Vagina (tissue), 2 donors: ENCODE measurements around the gene SMG7.

Experiments used
- POLR2A ChIP-seq, 2 donors: fragments of 450-650 bp; IDR thresholded peaks; one replicate each; pipeline ENCODE4 v1.6.1; 2017; ENCODE audit warnings: antibody characterized with exemption in 2 of 2, mild to moderate bottlenecking in 2 of 2, moderate library complexity in 2 of 2
- POLR2AphosphoS5 ChIP-seq, 2 donors: sonication (generic); formaldehyde crosslinking; IDR thresholded peaks; one replicate each; pipeline ENCODE4 v1.9.0; 2017; ENCODE audit warnings: antibody characterized with exemption in 2 of 2, mild to moderate bottlenecking in 2 of 2, low read depth in 1 of 2; ENCODE audit not compliant: insufficient read depth in 1 of 2
- TF ChIP-seq, protein P1 (sequence below), 3 experiments: fragments of 450-650 bp in 2 of 3; fragments of 200-600 bp in 1 of 3; sonication (generic) in 1 of 3; IDR thresholded peaks; one replicate each; pipeline ENCODE4 v1.5.1; 2017 to 2019; ENCODE audit warnings: antibody characterized with exemption in 3 of 3, mild to moderate bottlenecking in 2 of 3, moderate library complexity in 2 of 3

DNA sequence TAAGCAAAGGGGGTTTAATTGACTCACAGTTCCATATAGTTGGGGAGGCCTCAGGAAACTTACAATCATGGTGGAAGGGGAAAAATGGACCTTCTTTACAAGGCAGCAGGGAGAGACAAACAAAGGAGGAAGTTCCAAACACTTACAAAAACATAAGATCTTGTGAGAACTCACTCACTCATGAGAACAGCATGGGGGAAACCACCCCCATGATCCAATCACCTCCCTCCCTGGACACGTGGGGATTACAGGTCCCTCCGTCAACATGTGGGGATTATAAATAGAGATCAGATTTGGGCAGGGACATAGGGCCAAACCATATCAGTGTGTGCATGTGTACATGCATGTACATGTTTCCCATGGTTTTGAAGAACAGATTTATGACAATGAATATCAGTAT, 5.5 kb upstream of the SMG7 start:
- TF ChIP-seq, protein P1, sequence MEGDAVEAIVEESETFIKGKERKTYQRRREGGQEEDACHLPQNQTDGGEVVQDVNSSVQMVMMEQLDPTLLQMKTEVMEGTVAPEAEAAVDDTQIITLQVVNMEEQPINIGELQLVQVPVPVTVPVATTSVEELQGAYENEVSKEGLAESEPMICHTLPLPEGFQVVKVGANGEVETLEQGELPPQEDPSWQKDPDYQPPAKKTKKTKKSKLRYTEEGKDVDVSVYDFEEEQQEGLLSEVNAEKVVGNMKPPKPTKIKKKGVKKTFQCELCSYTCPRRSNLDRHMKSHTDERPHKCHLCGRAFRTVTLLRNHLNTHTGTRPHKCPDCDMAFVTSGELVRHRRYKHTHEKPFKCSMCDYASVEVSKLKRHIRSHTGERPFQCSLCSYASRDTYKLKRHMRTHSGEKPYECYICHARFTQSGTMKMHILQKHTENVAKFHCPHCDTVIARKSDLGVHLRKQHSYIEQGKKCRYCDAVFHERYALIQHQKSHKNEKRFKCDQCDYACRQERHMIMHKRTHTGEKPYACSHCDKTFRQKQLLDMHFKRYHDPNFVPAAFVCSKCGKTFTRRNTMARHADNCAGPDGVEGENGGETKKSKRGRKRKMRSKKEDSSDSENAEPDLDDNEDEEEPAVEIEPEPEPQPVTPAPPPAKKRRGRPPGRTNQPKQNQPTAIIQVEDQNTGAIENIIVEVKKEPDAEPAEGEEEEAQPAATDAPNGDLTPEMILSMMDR (IDR thresholded peaks at IDR 0.05) = no peak
- TF ChIP-seq POLR2AphosphoS5 (IDR thresholded peaks at IDR 0.05; ENCODE audit: insufficient read depth in 1 of 2, low read depth in 1 of 2) (no peak), POLR2A (IDR thresholded peaks at IDR 0.05) (no peak)
